Ecto neural progenitor cell (in vitro differentiated cells): ENCODE results near the gene VPS35L.
A peak's percentile ranks its signal among the peaks of the same experiment; 100 is the strongest.

Experiments
- DNase-seq: peaks from one replicate; pipeline ENCODE4 v3.0.0-alpha.2; 2018; ENCODE audit warnings: low spot score

Gene VPS35L

GRCh38 chr16:19555186-19555937 is at the start of gene VPS35L:
VPS35L (plus strand) TSS chr16:19555703; CDS start chr16:19555730, 27 bp downstream.
- DNase-seq, result peak; percentile 99

GRCh38 chr16:19506965-19507364 is 48.5 kb upstream of the VPS35L start:
- DNase-seq, result no peak

- DNase-seq, result no peak
Measured at GRCh38 chr16:19507867-19508266, 47.6 kb upstream of the VPS35L start.

GRCh38 chr16:19512297-19512696 is 43.2 kb upstream of the VPS35L start:
- no peak for DNase-seq

GRCh38 chr16:19513377-19514053 is 42.0 kb upstream of the VPS35L start:
- no peak for DNase-seq

- no peak for DNase-seq
Measured at GRCh38 chr16:19515757-19516156, 39.7 kb upstream of the VPS35L start.

GRCh38 chr16:19517424-19518089 is 37.9 kb upstream of the VPS35L start:
- no peak for DNase-seq

- no peak for DNase-seq
Measured at GRCh38 chr16:19518388-19518787, 37.1 kb upstream of the VPS35L start.

- no peak for DNase-seq
Measured at GRCh38 chr16:19520861-19521331, 34.6 kb upstream of the VPS35L start.

GRCh38 chr16:19521471-19522396 is 33.8 kb upstream of the VPS35L start, which contains the start of gene GDE1:
GDE1 (minus strand) TSS chr16:19522098; CDS start chr16:19521964, 134 bp downstream.
- peak; percentile 97 for DNase-seq

GRCh38 chr16:19522397-19522732 is 33.1 kb upstream of the VPS35L start:
- no peak for DNase-seq

- DNase-seq, result no peak
Measured at GRCh38 chr16:19522760-19523159, 32.7 kb upstream of the VPS35L start.

- DNase-seq, result no peak
Measured at GRCh38 chr16:19523184-19523558, 32.3 kb upstream of the VPS35L start.

- DNase-seq, result peak; percentile 95
Measured at GRCh38 chr16:19523559-19524355, 31.7 kb upstream of the VPS35L start, which contains the start of gene CCP110. CCP110 (plus strand) TSS chr16:19523942; CDS start chr16:19527882, 3,940 bp downstream.

GRCh38 chr16:19524356-19524615 is 31.2 kb upstream of the VPS35L start:
- no peak for DNase-seq

GRCh38 chr16:19524616-19525384 is 30.7 kb upstream of the VPS35L start:
- DNase-seq, result no peak

- DNase-seq, result no peak
Measured at GRCh38 chr16:19525385-19525723, 30.1 kb upstream of the VPS35L start.

- no peak for DNase-seq
Measured at GRCh38 chr16:19527161-19527560, 28.3 kb upstream of the VPS35L start.

- no peak for DNase-seq
Measured at GRCh38 chr16:19528666-19529065, 26.8 kb upstream of the VPS35L start.

- no peak for DNase-seq
Measured at GRCh38 chr16:19532601-19533000, 22.9 kb upstream of the VPS35L start.
